Kidney epithelial cell (primary cell): Measurements from ENCODE around the gene TRRAP. TPM values are rescaled to one million over a fixed set of nuclear protein-coding genes. Genes with fewer than 3 reads are reported as not detected.

Experiments
- DNase-seq: peaks from one replicate; pipeline ENCODE4 v3.0.0-alpha.2; 2010; ENCODE audit warnings: low read depth
- H3K27me3 ChIP-seq: 2 replicates; pipeline ENCODE4 v1.6.0; 2011; ENCODE audit warnings: low read length; ENCODE audit not compliant: control insufficient read depth, insufficient read depth
- H3K36me3 ChIP-seq: 2 replicates; pipeline ENCODE4 v1.5.1; 2011; ENCODE audit warnings: low read length; ENCODE audit not compliant: control insufficient read depth, insufficient read depth
- H3K4me3 ChIP-seq: 2 replicates; pipeline ENCODE4 v1.5.1; 2011; ENCODE audit warnings: low read depth, mild to moderate bottlenecking, control low read depth, low read length
- CTCF ChIP-seq: IDR thresholded peaks from 2 replicates; pipeline ENCODE4 v1.5.1; 2011; ENCODE audit warnings: mild to moderate bottlenecking, moderate library complexity, low read length, control low read depth, inconsistent platforms; ENCODE audit not compliant: insufficient read depth, poor library complexity, severe bottlenecking
- total RNA-seq: library from RNA; depleted of rRNA; stranded (reverse); fragments of >200 nt; gene quantifications from 2 replicates; pipeline ENCODE4 v1.2.3, GENCODE V29; 2015

The TRRAP gene
- 35.1 and 40.8 TPM in 2 replicates for total RNA-seq

- H3K27me3 ChIP-seq, result no peaks in the 10 kb centered on the region
- no peak for DNase-seq
- peak within 1 kb of the TSS; percentile 93 for H3K4me3 ChIP-seq
- H3K36me3 ChIP-seq, result peaks cover 1% of the 10 kb centered on the region
- TF ChIP-seq CTCF, result peak; percentile 50
These were observed at the start of gene TRRAP for GRCh38 chr7:98878365-98879197. Gene TRRAP (plus strand): TSS chr7:98878532. CDS start chr7:98881151, 2,619 bp downstream.

- DNase-seq, result no peak
- Histone ChIP-seq H3K36me3 (no peaks in the 10 kb centered on the region), H3K27me3 (peaks cover 2% of the 10 kb centered on the region), H3K4me3 (no peak overlapping the region)
- no peak for TF ChIP-seq CTCF
These were observed 47.3 kb upstream of the TRRAP start for GRCh38 chr7:98830972-98831548.

GRCh38 chr7:98831641-98832221, 46.6 kb upstream of the TRRAP start:
- TF ChIP-seq CTCF, result peak; percentile 69
- no peak overlapping the region for H3K4me3 ChIP-seq
- no peaks in the 10 kb centered on the region for H3K36me3 ChIP-seq
- no peak for DNase-seq
- H3K27me3 ChIP-seq, result peaks cover 1% of the 10 kb centered on the region

GRCh38 chr7:98833022-98833421, 45.3 kb upstream of the TRRAP start:
- TF ChIP-seq CTCF, result no peak
- Histone ChIP-seq H3K27me3 (no peaks in the 10 kb centered on the region), H3K4me3 (no peak overlapping the region), H3K36me3 (no peaks in the 10 kb centered on the region)
- DNase-seq, result no peak

DNA sequence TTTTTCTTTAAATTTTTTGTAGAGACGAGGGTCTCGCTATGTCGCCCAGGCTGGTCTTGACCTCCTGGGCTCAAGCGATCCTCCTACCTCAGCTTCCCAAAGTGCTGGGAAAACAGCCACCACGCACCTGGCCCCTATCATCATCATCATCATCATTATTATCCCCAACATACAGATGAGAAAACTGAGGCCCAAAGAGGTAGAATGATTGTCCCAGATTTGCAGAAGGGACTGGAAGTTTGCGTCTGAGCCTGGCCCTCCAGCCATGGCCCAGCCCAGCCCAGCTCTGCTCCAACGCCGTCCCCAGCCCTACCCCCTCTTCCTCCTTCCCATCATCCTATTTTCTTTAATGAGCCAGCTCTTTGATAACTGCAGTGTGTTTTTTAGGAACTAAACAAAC, 43.4 kb upstream of the TRRAP start:
- no peaks in the 10 kb centered on the region for H3K27me3 ChIP-seq
- H3K36me3 ChIP-seq, result no peaks in the 10 kb centered on the region
- no peak for DNase-seq
- no peak for TF ChIP-seq CTCF
- no peak overlapping the region for H3K4me3 ChIP-seq
